Cortex of kidney (tissue), 1 donor: Measurements from ENCODE around the gene RAPGEFL1.
"Not testable (repeated sequence)": the region's sequence is repeated elsewhere in the genome, so short reads cannot be mapped to it uniquely, and the experiment has no call there.

Source experiments
- DNase-seq: peaks from one replicate; lab custom pipeline; 2025; lab: John Stamatoyannopoulos, UW

Gene RAPGEFL1

DNA sequence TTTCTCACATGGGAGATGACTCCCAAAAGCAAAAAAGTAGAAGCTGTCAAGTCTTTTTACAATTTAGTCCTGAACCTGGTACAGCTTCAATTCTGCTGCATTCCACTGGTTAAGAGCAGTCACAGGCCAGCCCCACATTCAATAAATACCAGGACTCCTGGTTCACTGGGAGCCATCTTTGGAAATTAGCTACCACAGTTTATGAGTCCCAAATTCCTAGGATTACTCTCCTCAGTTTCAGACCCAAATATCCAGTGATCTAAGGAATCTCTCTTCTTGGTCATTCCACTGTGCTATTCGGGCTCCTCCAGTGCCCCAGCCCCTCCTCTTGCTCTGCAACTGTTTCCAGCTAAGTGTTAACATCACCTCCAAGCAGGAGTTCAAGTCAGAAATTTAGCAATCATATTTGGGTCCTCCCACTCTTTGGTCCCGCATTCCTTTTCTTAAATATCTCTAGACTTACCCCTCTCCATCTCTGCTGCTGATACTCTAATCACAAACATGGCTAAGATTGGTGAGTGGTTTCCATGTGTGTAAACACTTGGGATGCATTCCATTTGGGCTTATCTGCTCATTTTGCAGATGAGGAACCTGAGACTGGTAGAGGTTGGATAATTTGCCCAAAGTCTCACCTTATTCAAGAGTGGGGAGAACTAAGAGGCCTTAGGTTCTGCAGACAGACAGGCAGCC is 32.3 kb downstream of the RAPGEFL1 start:
- no peak for DNase-seq

- DNase-seq, result not testable (repeated sequence)
Measured at GRCh38 chr17:40213914-40214313, 36.6 kb downstream of the RAPGEFL1 start.

GRCh38 chr17:40218006-40218739 is 40.9 kb downstream of the RAPGEFL1 start:
- no peak for DNase-seq

DNA sequence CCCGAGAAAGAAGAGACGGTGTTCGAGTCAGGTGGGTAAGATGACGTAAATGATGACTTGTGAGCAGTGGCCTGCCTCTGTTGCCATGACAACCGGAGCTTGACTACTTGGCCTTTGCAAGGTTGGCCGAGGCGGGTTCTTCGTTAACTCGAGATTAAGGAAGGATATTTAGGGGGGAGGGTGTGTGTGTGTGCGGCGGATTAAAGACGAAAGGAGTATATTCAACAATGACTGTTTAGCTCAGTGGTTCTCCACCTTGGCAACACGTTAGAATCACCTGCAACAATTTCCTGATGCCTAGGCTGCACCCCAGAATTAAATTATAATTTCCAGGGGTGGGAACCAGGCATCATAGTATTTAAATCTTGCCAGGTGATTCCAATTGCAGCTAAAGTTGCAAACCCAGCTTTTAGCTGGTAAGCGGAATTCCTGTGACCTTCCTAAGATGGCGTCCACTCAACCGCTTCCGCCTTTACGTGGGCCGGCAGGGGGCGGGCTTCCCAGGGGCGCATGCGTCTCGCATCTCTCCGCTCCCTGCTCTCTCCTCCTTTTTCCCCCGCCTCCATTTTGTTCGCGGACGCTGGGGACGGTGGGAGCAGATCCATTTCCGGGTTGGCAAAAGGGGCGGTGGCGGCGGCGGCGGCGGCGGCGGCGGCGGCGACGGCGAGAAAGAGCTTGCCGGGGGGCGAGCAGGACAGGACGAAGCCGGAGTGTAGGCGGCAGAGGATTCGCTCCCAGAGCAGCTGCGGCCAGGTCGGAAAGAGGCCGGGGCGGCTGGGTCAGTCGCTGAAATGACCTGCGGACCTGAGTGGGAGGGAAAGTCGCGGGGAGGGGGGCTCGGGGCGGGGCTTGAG is 41.7 kb downstream of the RAPGEFL1 start, which contains the start of gene WIPF2:
TSS of gene WIPF2 (plus strand) at position 565 of the 854 bp plus-strand sequence. CDS start 37,156 bp downstream, outside the sequence.
- no peak for DNase-seq

- DNase-seq, result no peak
Measured at GRCh38 chr17:40219594-40220338, 42.5 kb downstream of the RAPGEFL1 start.

DNA sequence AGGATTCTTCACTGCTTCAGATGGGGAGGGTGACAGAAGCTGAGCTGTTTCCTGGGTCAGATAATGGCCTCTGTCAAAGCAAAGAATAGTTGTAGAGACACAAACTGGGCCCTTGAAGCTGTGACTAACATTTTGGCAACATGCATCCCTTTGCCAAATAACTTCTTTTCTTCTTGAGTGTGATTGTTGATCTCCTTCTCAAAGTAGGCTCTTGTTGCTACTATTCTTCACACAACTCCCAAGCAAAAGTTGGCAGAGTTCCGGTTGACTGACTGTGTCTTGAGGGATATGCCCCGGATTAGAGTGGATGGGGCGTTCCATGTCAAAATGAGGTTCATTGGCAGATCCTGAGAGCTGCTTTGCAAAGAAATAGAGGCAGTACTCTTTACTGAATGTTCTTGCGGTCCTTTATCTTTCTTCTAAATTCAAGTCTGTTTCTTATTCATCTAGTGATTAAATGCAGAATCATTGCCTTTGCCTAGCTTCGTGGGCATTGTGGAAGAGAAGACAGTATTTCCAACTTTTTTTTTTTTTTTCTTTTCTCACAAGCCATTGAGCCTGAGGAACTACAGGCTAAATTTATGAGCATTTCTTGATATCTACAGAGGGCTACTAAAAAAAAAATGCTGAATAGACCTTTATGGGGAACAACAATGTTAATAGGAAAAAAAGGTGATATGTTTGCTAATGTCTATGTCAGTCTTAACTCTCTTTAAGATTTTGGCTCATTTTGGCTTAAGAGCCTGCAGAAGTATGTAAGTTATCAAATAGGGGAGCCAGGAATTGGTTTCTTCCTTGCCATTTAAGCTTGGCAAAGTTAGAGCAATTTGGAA is 47.7 kb downstream of the RAPGEFL1 start:
- DNase-seq, result no peak

GRCh38 chr17:40229146-40229545 is 51.9 kb downstream of the RAPGEFL1 start:
- not testable (repeated sequence) for DNase-seq

DNA sequence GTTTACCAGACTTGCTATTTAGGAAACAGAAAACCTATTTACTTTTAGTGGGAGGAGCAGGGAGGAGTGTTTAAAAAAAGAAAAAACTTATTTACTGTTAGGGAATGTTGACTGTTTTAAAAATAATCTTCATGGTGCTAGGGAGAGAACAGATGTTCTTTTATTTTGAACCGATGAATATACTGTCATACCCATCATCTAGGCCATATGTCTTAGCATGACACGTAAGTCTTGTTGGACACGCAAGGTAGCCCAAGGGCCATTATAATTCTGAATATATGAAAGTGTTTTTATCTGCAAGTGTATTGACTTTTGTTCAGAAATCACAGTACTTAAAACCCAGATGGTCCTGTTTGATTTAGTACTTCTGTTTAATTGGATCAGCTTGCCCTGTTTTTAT is 53.4 kb downstream of the RAPGEFL1 start:
- no peak for DNase-seq

DNA sequence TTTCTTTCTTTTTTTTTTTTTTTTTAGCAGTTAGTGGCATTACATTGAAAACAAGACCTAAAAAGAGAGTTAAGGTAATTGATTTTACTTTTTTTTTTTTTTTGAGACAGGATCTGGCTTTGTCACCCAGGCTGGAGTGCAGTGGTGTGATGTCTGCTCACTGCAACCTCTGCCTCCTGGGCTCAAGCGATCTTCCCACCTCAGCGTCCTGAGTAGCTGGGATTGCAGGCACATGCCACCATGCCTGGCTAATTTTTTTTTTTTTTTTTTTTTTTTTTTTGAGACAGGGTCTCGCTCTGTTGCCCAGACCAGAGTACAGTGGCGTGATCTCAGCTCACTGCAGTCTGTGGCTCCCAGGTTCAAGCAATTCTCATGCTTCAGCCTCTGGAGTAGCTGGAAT is 54.7 kb downstream of the RAPGEFL1 start:
- not testable (repeated sequence) for DNase-seq

- DNase-seq, result no peak
Measured at GRCh38 chr17:40241252-40241834, 64.1 kb downstream of the RAPGEFL1 start.

DNA sequence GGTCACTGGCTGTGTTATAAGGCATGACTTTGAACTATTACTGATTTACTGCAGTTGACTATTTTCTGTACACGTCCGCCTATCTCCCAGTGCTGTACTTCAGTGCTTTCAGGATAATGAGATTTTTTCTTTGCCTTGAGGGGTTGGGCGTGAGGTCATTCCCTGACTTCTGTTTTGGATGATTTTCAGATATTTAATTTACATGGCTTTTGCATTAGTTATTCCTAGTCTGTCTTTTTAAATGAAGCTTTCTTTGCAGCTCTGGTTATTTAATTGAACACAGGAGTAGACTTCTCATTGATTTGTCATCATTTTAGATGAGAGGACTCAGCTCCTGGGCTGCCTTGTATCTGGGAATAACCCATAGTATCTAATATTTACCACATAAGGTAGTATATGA is 65.5 kb downstream of the RAPGEFL1 start:
- no peak for DNase-seq

DNA sequence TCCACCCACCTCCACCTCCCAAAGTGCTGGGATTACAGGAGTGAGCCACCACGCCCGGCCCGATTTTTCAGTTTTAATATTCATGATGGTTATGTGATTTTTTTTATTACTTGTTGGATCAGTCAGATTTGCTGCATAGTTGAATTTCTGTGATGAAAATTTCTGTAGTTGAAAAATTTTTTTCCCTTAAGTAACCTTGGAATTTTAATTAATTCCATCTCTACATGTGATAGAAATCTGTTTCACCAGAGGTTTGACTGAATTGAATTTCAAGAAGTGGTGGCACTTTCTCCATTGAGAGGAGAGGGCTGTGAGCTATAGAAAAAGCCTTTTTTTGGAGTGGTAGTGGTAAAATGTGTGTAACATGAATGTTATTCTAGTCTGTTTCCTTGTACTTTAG is 66.5 kb downstream of the RAPGEFL1 start:
- no peak for DNase-seq

DNA sequence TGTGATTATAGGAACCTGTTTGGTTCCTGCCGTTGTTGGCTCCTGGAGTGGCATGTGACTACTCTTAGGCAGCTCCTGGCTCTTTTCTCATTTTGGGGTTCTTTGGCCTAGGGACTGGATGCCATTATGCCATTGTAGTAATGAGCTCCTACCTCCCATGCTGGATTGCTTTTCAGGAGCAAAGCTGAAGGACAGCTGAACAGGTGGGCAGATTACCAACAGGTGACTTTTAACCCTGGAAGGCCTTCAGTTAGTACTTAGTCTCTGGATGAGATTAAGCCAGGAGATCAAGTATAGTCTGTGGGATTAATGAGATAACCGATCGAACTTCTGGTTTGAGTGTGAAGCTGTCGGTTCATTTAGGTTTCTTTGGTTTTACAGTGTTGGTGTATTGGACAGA is 67.0 kb downstream of the RAPGEFL1 start:
- DNase-seq, result no peak
